T-helper 2 cell treated with Interferon-gamma antibody and Interleukin-4, amounts not matched to agents 5 μg/mL and 100 μg/mL, for 36 hours (primary cell): ENCODE data around the gene PTGFRN.

Experiments used
- DNase-seq: peaks from one replicate; pipeline ENCODE4 v3.0.0; 2021; ENCODE audit warnings: low spot score
- H3K27ac Mint-ChIP-seq: one replicate; pipeline ENCODE4 v1.8.0; 2021; ENCODE audit warnings: mild to moderate bottlenecking, mixed read lengths
- H3K27me3 Mint-ChIP-seq: one replicate; pipeline ENCODE4 v1.8.0; 2021; ENCODE audit warnings: low read depth, mixed read lengths
- H3K36me3 Mint-ChIP-seq: one replicate; pipeline ENCODE4 v1.8.0; 2021; ENCODE audit warnings: low read depth, mixed read lengths
- H3K4me1 Mint-ChIP-seq: one replicate; pipeline ENCODE4 v1.8.0; 2021; ENCODE audit warnings: low read depth, mixed read lengths
- H3K4me3 Mint-ChIP-seq: one replicate; pipeline ENCODE4 v1.8.0; 2022; ENCODE audit warnings: mild to moderate bottlenecking, moderate library complexity, mixed read lengths
- H3K9me3 Mint-ChIP-seq: one replicate; pipeline ENCODE4 v1.8.0; 2021; ENCODE audit warnings: mixed read lengths

PTGFRN gene

DNA sequence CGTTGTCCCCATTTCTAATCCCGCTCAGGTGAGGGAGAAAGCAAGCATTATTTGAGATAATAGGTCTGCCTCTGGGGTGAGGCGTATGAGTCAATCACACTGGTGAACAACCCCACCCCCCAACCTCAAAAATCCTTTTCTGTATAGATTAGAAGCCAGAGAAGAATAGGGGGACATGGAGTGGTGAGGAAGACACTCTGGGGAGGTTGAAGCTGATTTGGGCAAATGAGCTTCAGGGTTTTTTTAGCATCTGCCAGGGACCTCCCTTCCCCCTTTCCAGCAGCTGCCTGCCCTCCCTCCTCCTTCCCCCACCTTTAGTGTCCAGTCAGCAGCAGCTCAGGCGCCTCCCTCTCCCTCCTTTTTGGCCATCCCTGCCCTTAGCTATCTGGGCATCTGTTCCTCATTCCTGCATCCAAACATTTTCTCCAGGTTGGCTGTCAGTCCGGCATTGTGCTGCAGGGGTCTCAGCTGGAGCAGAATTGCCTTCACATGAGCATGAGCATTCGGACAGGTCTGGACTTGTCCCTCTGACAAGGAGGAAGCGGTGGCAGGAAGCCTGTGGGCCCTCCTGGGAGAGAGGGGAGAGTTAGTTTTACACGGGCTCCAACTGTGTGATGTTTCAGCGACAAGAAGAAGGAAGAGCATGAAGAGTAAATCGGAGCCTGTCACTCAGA lies 30.8 kb upstream of the PTGFRN start:
- H3K36me3 Mint-ChIP-seq: no peaks in the 10 kb centered on the region
- no peak overlapping the region for H3K27ac Mint-ChIP-seq
- DNase-seq: no peak

DNA sequence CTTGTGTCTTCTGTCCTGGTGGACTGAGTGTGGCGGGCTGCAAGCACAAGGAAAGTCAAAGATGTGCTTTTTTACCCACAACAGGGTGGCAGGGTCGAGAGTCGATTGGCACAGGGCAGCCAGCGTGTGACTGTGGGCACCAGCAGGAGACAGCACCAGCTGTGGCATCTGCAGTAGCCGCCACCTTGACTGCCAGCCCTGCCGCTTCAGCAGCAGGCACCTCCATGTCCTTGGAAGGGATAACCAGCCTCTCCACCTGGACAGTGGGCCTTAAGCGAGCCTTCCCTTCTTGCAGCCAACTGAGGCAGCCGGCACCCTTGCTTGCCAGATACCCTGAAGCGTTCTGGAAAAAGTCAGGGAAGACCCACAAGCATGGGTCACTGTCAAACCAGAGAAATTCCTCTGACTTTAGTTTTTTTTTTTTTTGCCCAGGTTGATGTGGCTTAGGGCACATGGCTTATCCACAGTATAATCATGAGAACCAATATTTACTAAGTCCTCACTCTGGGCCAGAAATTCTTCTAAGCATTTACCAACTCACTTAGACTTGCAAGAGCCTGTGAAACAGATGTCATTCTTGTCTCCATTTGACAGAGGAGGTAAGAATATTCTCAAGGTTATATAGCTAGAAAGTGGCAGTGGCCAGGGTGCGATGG lies 30.1 kb upstream of the PTGFRN start:
- Mint-ChIP-seq H3K4me3 (no peak overlapping the region), H3K9me3 (no peaks in the 10 kb centered on the region), H3K27ac (no peak overlapping the region), H3K4me1 (peaks cover 23% of the 10 kb centered on the region), H3K27me3 (no peaks in the 10 kb centered on the region), H3K36me3 (no peaks in the 10 kb centered on the region)
- no peak for DNase-seq

More for the DNA sequence above, 30.8 kb upstream of the PTGFRN start:
- H3K4me3 Mint-ChIP-seq: no peak overlapping the region
- H3K27me3 Mint-ChIP-seq: no peaks in the 10 kb centered on the region
- no peaks in the 10 kb centered on the region for H3K9me3 Mint-ChIP-seq
- peaks cover 26% of the 10 kb centered on the region for H3K4me1 Mint-ChIP-seq

DNA sequence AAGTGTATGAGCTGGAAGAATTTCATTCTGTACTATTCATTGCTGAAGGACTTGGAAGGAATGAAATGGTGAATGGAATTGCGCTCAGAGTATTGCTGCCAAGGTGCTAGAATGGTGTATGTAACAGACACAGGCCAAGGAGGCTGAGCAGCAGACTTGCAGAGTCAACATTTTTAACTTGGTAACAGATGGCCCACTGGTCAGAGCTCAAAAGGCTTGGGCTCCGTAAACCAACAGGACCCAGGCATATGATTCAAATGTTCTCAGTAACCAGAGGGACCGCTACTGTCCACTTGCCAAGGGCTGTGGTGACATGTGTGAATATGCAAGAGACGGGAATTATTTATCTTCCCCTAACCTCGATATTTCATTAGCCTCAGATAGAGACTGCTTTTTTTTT lies 28.8 kb upstream of the PTGFRN start:
- H3K27me3 Mint-ChIP-seq: no peaks in the 10 kb centered on the region
- no peaks in the 10 kb centered on the region for H3K9me3 Mint-ChIP-seq
- DNase-seq: no peak
- no peaks in the 10 kb centered on the region for H3K36me3 Mint-ChIP-seq
- H3K27ac Mint-ChIP-seq: no peak overlapping the region
- peaks cover 10% of the 10 kb centered on the region for H3K4me1 Mint-ChIP-seq
- no peak overlapping the region for H3K4me3 Mint-ChIP-seq

DNA sequence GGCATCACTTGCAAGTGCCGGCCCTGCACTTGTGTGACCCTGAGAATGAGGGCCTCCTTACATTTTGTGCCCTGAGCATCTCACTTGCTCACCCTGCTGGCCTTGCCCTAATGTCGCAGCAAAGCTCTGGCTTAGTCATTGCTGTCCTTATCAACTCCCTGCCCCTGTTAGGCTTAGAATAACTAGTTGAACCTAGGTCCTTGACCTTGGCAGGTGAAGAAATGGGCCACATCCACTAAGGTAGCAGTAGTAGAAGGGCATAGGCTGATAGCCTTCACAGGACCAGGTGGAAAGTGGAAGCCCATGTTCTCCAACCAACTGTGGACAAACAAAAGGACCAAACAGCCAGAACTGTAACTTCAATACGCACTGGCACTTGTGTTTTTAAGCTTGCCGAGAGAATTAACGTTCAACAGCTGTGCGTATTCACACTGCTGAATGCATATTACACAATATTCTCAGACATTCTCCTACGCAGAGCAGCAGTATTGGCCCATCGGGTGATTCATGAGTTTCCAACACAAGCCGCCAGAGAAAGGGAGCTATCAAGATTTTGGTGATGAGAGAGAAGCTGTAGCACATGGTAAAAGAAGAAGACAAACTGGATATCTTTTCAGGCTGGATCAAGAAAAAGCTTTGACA lies 27.7 kb upstream of the PTGFRN start:
- Mint-ChIP-seq H3K9me3 (no peaks in the 10 kb centered on the region), H3K4me3 (no peak overlapping the region), H3K27me3 (no peaks in the 10 kb centered on the region), H3K36me3 (no peaks in the 10 kb centered on the region), H3K4me1 (peaks cover 7% of the 10 kb centered on the region), H3K27ac (no peak overlapping the region)
- peak; percentile 50 for DNase-seq

DNA sequence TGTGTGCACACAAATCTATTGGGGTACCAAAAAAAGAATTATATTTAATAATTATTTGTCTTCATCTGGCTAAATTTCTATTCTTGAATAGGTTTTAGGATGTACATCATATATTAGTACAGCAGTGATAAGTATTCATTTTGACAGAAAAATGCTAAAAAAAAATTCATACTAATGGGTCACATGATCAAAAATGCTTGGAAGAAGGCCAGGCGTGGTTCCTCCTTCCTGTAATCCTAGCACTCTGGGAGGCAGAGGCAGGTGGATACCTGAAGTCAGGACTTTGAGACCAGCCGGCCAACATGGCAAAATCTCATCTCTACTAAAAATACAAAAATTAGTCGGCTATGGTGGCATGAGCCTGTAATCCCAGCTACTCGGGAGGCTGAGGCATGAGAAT lies 26.9 kb upstream of the PTGFRN start:
- H3K27ac Mint-ChIP-seq: no peak overlapping the region
- H3K4me1 Mint-ChIP-seq: peaks cover 7% of the 10 kb centered on the region
- H3K36me3 Mint-ChIP-seq: no peaks in the 10 kb centered on the region

DNA sequence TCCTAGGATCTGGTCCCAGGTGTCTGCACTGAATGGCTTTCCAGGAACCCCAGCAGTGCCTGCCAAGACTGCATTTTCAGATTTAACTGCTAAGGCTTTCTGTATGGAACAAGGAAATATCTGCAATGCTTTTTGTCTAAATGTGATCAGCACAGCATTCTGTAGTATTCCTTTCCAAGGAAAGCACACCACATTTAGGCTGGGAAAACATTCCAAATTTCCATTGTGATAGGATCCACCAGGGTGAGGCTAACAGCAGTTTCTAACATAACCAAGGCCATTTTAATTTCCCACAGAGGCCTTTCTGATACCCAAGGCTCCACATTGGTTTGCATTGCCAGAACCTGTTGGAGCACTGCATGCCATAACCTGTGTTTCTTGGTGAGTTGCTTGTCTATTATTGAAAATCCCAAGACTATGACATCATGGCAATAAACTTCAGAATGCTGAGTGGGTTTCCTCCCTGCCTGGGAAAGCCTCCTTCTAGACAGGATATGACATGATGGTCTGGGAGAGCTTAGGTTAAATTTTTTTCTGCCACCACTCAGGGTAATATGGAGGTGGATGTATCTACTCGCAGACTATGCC lies 23.3 kb upstream of the PTGFRN start:
- Mint-ChIP-seq H3K9me3 (no peaks in the 10 kb centered on the region), H3K27me3 (no peaks in the 10 kb centered on the region), H3K36me3 (no peaks in the 10 kb centered on the region), H3K27ac (no peak overlapping the region), H3K4me3 (no peak overlapping the region), H3K4me1 (peaks cover 7% of the 10 kb centered on the region)
- no peak for DNase-seq

More for the DNA sequence above, 26.9 kb upstream of the PTGFRN start:
- no peaks in the 10 kb centered on the region for H3K9me3 Mint-ChIP-seq
- H3K27me3 Mint-ChIP-seq: no peaks in the 10 kb centered on the region
- no peak for DNase-seq
- H3K4me3 Mint-ChIP-seq: no peak overlapping the region

DNA sequence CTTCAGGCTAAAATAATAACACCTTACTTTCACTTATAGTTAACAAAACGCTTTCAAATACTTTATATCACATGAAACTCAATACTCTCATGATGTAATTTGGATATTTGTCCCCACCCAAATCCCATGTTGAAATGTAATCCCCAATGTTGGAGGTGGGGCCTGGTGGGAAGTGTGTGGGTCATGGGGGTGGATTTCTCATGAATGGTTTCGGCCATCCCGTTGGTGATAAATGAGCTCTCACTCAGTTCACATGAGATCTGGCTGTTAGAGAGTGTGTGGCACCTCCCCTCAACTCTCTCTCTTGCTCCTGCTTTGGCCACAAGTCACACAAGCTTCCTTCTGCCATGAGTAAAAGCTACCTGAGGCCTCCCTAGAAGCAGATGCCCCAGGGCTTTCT lies 22.5 kb upstream of the PTGFRN start:
- no peaks in the 10 kb centered on the region for H3K36me3 Mint-ChIP-seq
- peaks cover 2% of the 10 kb centered on the region for H3K4me1 Mint-ChIP-seq
- DNase-seq: no peak
- H3K4me3 Mint-ChIP-seq: no peak overlapping the region
- no peaks in the 10 kb centered on the region for H3K9me3 Mint-ChIP-seq
- no peaks in the 10 kb centered on the region for H3K27me3 Mint-ChIP-seq
- no peak overlapping the region for H3K27ac Mint-ChIP-seq

DNA sequence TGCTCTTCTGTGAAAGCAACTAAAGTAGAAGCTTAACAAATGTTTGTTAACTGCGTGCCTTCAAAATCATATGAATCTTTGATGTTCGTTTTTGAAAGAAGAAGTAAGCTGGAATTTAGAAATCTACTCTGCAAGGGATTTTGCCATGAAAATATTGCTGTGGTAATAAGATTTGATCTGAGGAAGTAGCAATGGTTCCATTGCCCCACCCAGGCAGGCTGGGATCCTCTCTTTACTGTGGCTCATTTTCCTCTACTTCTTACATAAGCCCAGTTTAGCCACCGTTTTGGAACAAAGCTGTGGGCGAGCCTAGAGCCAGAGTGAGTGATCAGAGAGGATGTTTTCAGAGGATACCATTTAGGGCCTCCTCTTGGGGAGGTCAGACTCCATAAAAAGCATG lies 20.3 kb upstream of the PTGFRN start:
- no peaks in the 10 kb centered on the region for H3K27me3 Mint-ChIP-seq
- H3K4me1 Mint-ChIP-seq: peaks cover under 1% of the 10 kb centered on the region
- no peak for DNase-seq
- no peak overlapping the region for H3K27ac Mint-ChIP-seq
- peaks cover 6% of the 10 kb centered on the region for H3K9me3 Mint-ChIP-seq
- H3K4me3 Mint-ChIP-seq: no peak overlapping the region
- no peaks in the 10 kb centered on the region for H3K36me3 Mint-ChIP-seq

DNA sequence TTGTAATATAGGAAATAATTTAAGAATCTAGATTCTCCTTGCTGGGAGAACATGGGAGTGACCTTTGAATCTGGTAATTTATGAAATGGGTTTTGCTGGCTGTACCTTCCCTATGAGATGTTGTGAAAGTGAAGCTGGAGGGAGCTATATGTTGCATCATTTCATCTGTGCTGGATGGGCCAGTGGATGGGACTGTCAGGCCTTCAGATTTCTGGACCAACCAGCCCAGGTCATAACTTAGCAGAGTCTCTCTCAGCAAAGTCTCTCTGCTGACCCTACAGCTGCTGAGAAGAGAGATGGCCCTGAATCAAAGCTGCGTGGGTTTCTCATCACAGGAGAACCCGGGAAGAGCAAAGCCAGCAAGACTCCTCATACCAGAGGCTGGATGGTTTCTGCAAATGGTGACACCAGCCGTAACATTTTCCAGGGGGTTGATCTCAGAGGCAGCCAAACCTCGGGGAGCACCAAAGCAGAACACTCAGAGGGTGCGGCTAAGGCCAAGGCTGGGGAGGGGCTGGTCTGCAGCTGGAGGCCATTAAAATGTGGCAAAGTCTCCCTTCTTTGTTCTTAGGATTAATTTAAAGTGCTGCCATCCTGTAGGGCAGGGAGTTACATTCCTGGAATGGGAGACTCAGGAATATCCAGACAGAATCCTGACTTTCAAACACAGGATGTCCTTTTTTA lies 18.2 kb upstream of the PTGFRN start:
- Mint-ChIP-seq H3K9me3 (peaks cover 19% of the 10 kb centered on the region), H3K36me3 (peaks cover 3% of the 10 kb centered on the region), H3K4me1 (no peaks in the 10 kb centered on the region), H3K4me3 (no peak overlapping the region), H3K27me3 (peaks cover 2% of the 10 kb centered on the region), H3K27ac (no peak overlapping the region)
- no peak for DNase-seq

DNA sequence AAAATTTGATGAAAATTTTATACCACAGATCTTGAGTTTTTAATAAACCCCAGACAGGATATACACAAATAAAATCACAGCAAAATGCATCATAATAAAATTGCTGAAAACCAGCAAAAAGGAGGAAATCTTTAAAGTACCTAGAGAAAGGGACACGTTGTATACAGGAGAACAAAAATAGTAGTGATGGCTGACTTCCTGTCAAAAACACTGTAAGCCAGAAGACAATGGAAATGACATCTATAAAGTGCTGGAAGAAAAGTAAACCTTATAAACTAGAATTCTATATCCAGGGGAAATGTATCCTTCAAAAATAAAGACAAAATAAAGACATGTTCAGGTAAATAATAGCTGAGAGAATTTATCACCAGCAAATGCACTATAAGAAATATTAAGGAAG lies 14.6 kb upstream of the PTGFRN start:
- peaks cover 3% of the 10 kb centered on the region for H3K36me3 Mint-ChIP-seq
- H3K4me1 Mint-ChIP-seq: no peaks in the 10 kb centered on the region

DNA sequence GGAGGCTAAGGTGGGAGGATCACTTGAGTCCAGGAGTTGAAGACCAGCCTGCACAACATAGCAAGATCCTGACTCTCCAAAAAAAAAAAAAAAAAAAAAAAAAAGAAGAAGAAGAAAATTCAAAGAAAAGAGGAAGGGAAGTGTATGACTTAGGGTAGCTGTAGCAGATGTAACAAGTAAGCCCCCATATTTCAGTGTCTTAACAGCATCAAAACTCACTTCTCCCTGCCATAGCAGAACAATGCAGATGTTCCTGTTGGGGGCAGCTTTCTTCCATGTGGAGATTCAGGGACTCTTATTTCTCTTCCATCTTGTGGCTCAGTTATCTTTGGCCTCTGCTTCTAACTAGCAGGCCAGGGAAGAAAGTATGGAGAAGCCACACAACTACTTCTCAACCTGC lies 10.2 kb upstream of the PTGFRN start:
- no peak for DNase-seq
- H3K9me3 Mint-ChIP-seq: peaks cover 11% of the 10 kb centered on the region
- no peak overlapping the region for H3K27ac Mint-ChIP-seq
- H3K27me3 Mint-ChIP-seq: peaks cover 22% of the 10 kb centered on the region
- no peaks in the 10 kb centered on the region for H3K4me1 Mint-ChIP-seq
- H3K4me3 Mint-ChIP-seq: no peak overlapping the region
- H3K36me3 Mint-ChIP-seq: peaks cover 3% of the 10 kb centered on the region

More for the DNA sequence above, 14.6 kb upstream of the PTGFRN start:
- DNase-seq: no peak
- H3K27me3 Mint-ChIP-seq: peaks cover 5% of the 10 kb centered on the region
- H3K27ac Mint-ChIP-seq: no peak overlapping the region
- H3K9me3 Mint-ChIP-seq: peaks cover 19% of the 10 kb centered on the region
- H3K4me3 Mint-ChIP-seq: no peak overlapping the region

DNA sequence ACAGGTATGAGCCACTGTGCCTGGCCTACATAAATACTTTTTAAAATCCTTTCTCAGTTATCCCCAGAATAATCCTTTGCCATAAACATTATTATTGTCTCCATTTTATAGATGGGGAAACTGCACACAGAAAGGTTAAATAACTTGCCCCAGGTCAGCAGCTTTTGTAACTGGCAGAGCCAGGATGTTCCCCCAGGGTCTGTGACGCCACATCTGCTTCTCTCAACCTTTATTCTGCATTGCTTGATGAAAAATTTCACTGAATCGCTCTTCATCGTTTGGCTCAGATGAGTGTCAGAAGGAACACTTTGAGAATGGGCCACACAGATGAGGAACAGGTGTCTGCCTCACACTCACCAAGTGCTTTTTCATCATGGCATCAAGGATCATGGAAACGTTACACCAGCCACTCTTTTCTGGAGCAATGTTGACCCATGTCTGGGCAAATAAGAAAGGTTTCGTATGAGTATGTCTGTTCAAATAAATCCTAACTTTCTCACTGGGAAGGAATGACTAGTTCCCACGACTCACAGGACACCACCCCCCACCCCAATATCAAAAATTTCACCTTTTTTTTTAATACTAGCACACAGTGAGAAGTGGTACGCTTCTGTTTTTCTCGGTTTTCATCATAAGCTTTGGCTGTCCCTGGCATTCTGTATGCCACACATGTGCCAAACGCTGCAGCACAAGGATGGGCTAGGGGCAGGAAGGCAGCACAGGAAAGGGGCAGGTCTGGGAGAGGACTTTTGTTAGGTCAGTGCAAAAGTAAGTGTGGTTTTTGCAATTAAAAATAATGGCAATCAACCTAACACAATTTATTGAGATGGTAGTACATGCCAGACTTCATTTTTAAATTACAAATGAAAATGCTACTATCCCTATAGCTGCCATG lies 9.0 kb upstream of the PTGFRN start:
- H3K4me1 Mint-ChIP-seq: no peaks in the 10 kb centered on the region
- H3K4me3 Mint-ChIP-seq: no peak overlapping the region
- no peak overlapping the region for H3K27ac Mint-ChIP-seq
- H3K27me3 Mint-ChIP-seq: peaks cover 22% of the 10 kb centered on the region
- H3K9me3 Mint-ChIP-seq: no peaks in the 10 kb centered on the region
- no peaks in the 10 kb centered on the region for H3K36me3 Mint-ChIP-seq
- no peak for DNase-seq

DNA sequence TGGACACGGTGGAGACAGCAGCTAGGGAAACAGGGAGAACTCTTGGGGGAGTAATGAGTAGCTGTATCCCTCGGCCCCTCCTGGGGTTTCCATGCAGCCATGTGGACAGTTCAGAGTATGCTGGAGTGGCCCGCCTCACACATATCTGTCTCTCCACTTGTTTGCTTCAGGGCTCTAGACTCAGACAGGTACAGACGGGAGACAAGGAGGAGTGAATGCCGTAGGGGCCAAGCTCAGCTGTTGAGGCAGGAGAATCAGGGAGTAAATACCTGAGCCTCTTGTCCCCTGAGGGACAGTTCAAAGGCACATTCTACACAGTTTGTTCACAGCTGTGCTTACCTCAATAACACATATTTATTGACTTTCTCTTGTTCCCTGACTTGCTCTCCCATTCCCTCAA lies 7.7 kb upstream of the PTGFRN start:
- H3K9me3 Mint-ChIP-seq: no peaks in the 10 kb centered on the region
- H3K27ac Mint-ChIP-seq: no peak overlapping the region
- H3K27me3 Mint-ChIP-seq: peaks cover 24% of the 10 kb centered on the region
- H3K36me3 Mint-ChIP-seq: no peaks in the 10 kb centered on the region
- no peak for DNase-seq
- H3K4me1 Mint-ChIP-seq: no peaks in the 10 kb centered on the region
- no peak overlapping the region for H3K4me3 Mint-ChIP-seq
